ENCODE results near the gene UPK3BL2. TPM values are rescaled to one million over a fixed set of nuclear protein-coding genes. Genes with fewer than 3 reads are reported as not detected.
"Not testable (repeated sequence)": the region's sequence is repeated elsewhere in the genome, so short reads cannot be mapped to it uniquely, and the experiment has no call there.

The UPK3BL2 gene
- total and polyA plus RNA-seq, 4 donors = 0.33 to 12.8 (median 5.9) TPM

GRCh38 chr7:102510575-102510974 is 32.9 kb downstream of the UPK3BL2 start:
- not testable (repeated sequence) for H3K9me3 ChIP-seq (ENCODE audit: control insufficient read depth in 4 of 4, low read length in 3 of 4); H3K9ac ChIP-seq (ENCODE audit: low read depth in 1 of 2, low read length in 2 of 2); H3K27me3 ChIP-seq (ENCODE audit: control insufficient read depth in 4 of 4, insufficient read depth in 4 of 4, low read length in 3 of 4); H3K4me3 ChIP-seq (ENCODE audit: low read depth in 1 of 3, low read length in 3 of 3); H3K27ac ChIP-seq (ENCODE audit: low read depth in 1 of 2, low read length in 2 of 2); H3K4me1 ChIP-seq (ENCODE audit: control insufficient read depth in 4 of 4, insufficient read depth in 4 of 4, low read length in 3 of 4); H3K36me3 ChIP-seq (ENCODE audit: control insufficient read depth in 4 of 4, insufficient read depth in 3 of 4, low read depth in 1 of 4, low read length in 3 of 4); DNase-seq (ENCODE audit: low spot score)
- WGBS = 74% methylated on average over 4 of the region's 8 CpGs

- not testable (repeated sequence) for H3K27me3 ChIP-seq (ENCODE audit: control insufficient read depth in 4 of 4, insufficient read depth in 4 of 4, low read length in 3 of 4); H3K9ac ChIP-seq (ENCODE audit: low read depth in 1 of 2, low read length in 2 of 2); H3K36me3 ChIP-seq (ENCODE audit: control insufficient read depth in 4 of 4, insufficient read depth in 3 of 4, low read depth in 1 of 4, low read length in 3 of 4); H3K4me3 ChIP-seq (ENCODE audit: low read depth in 1 of 3, low read length in 3 of 3); H3K27ac ChIP-seq (ENCODE audit: low read depth in 1 of 2, low read length in 2 of 2); DNase-seq (ENCODE audit: low spot score); H3K9me3 ChIP-seq (ENCODE audit: control insufficient read depth in 4 of 4, low read length in 3 of 4); H3K4me1 ChIP-seq (ENCODE audit: control insufficient read depth in 4 of 4, insufficient read depth in 4 of 4, low read length in 3 of 4)
- 84% methylated on average over 2 of the region's 8 CpGs for WGBS
These were observed 35.9 kb downstream of the UPK3BL2 start for GRCh38 chr7:102507410-102508088.

GRCh38 chr7:102505298-102506185 is 38.0 kb downstream of the UPK3BL2 start:
- not testable (repeated sequence) for H3K4me1 ChIP-seq (ENCODE audit: control insufficient read depth in 4 of 4, insufficient read depth in 4 of 4, low read length in 3 of 4); H3K27me3 ChIP-seq (ENCODE audit: control insufficient read depth in 4 of 4, insufficient read depth in 4 of 4, low read length in 3 of 4); DNase-seq (ENCODE audit: low spot score); H3K27ac ChIP-seq (ENCODE audit: low read depth in 1 of 2, low read length in 2 of 2); H3K9me3 ChIP-seq (ENCODE audit: control insufficient read depth in 4 of 4, low read length in 3 of 4); H3K36me3 ChIP-seq (ENCODE audit: control insufficient read depth in 4 of 4, insufficient read depth in 3 of 4, low read depth in 1 of 4, low read length in 3 of 4); H3K4me3 ChIP-seq (ENCODE audit: low read depth in 1 of 3, low read length in 3 of 3); H3K9ac ChIP-seq (ENCODE audit: low read depth in 1 of 2, low read length in 2 of 2)
- WGBS = 88% methylated on average over 5 of the region's 24 CpGs

GRCh38 chr7:102503141-102503540 is 40.4 kb downstream of the UPK3BL2 start:
- not testable (repeated sequence) for H3K36me3 ChIP-seq (ENCODE audit: control insufficient read depth in 4 of 4, insufficient read depth in 3 of 4, low read depth in 1 of 4, low read length in 3 of 4); H3K9me3 ChIP-seq (ENCODE audit: control insufficient read depth in 4 of 4, low read length in 3 of 4); H3K27ac ChIP-seq (ENCODE audit: low read depth in 1 of 2, low read length in 2 of 2); DNase-seq (ENCODE audit: low spot score); H3K4me3 ChIP-seq (ENCODE audit: low read depth in 1 of 3, low read length in 3 of 3); H3K9ac ChIP-seq (ENCODE audit: low read depth in 1 of 2, low read length in 2 of 2); H3K27me3 ChIP-seq (ENCODE audit: control insufficient read depth in 4 of 4, insufficient read depth in 4 of 4, low read length in 3 of 4); H3K4me1 ChIP-seq (ENCODE audit: control insufficient read depth in 4 of 4, insufficient read depth in 4 of 4, low read length in 3 of 4)
- no CpG with 5 or more reads among the region's 12 CpGs for WGBS

GRCh38 chr7:102498321-102498720 is 45.2 kb downstream of the UPK3BL2 start:
- H3K27ac ChIP-seq (ENCODE audit: low read depth in 1 of 2, low read length in 2 of 2) = not testable (repeated sequence)
- WGBS = 94% methylated on average over 11 of the region's 16 CpGs

GRCh38 chr7:102497308-102497707 is 46.2 kb downstream of the UPK3BL2 start:
- H3K36me3 ChIP-seq (ENCODE audit: control insufficient read depth in 4 of 4, insufficient read depth in 3 of 4, low read depth in 1 of 4, low read length in 3 of 4); H3K27ac ChIP-seq (ENCODE audit: low read depth in 1 of 2, low read length in 2 of 2); H3K27me3 ChIP-seq (ENCODE audit: control insufficient read depth in 4 of 4, insufficient read depth in 4 of 4, low read length in 3 of 4); DNase-seq (ENCODE audit: low spot score); H3K4me3 ChIP-seq (ENCODE audit: low read depth in 1 of 3, low read length in 3 of 3); H3K9me3 ChIP-seq (ENCODE audit: control insufficient read depth in 4 of 4, low read length in 3 of 4); H3K9ac ChIP-seq (ENCODE audit: low read depth in 1 of 2, low read length in 2 of 2); H3K4me1 ChIP-seq (ENCODE audit: control insufficient read depth in 4 of 4, insufficient read depth in 4 of 4, low read length in 3 of 4): not testable (repeated sequence)
- WGBS = 63% methylated on average over 1 of the region's 5 CpGs

More at GRCh38 chr7:102498321-102498720, 45.2 kb downstream of the UPK3BL2 start:
- not testable (repeated sequence) for H3K4me3 ChIP-seq (ENCODE audit: low read depth in 1 of 3, low read length in 3 of 3); H3K27me3 ChIP-seq (ENCODE audit: control insufficient read depth in 4 of 4, insufficient read depth in 4 of 4, low read length in 3 of 4); H3K4me1 ChIP-seq (ENCODE audit: control insufficient read depth in 4 of 4, insufficient read depth in 4 of 4, low read length in 3 of 4); H3K9me3 ChIP-seq (ENCODE audit: control insufficient read depth in 4 of 4, low read length in 3 of 4); DNase-seq (ENCODE audit: low spot score); H3K36me3 ChIP-seq (ENCODE audit: control insufficient read depth in 4 of 4, insufficient read depth in 3 of 4, low read depth in 1 of 4, low read length in 3 of 4); H3K9ac ChIP-seq (ENCODE audit: low read depth in 1 of 2, low read length in 2 of 2)

- not testable (repeated sequence) for H3K9ac ChIP-seq (ENCODE audit: low read depth in 1 of 2, low read length in 2 of 2); H3K4me1 ChIP-seq (ENCODE audit: control insufficient read depth in 4 of 4, insufficient read depth in 4 of 4, low read length in 3 of 4); H3K9me3 ChIP-seq (ENCODE audit: control insufficient read depth in 4 of 4, low read length in 3 of 4); H3K36me3 ChIP-seq (ENCODE audit: control insufficient read depth in 4 of 4, insufficient read depth in 3 of 4, low read depth in 1 of 4, low read length in 3 of 4); H3K4me3 ChIP-seq (ENCODE audit: low read depth in 1 of 3, low read length in 3 of 3); H3K27me3 ChIP-seq (ENCODE audit: control insufficient read depth in 4 of 4, insufficient read depth in 4 of 4, low read length in 3 of 4); H3K27ac ChIP-seq (ENCODE audit: low read depth in 1 of 2, low read length in 2 of 2)
- WGBS = 87% methylated on average over 3 of the region's 10 CpGs
- peak; percentile 33 for DNase-seq (ENCODE audit: low spot score)
These were observed 46.6 kb downstream of the UPK3BL2 start for GRCh38 chr7:102496861-102497260.

- WGBS = no CpG with 5 or more reads among the region's 67 CpGs
These were observed 48.9 kb downstream of the UPK3BL2 start for GRCh38 chr7:102494473-102495149.

More at GRCh38 chr7:102494473-102495149, 48.9 kb downstream of the UPK3BL2 start:
- not testable (repeated sequence) for H3K27ac ChIP-seq (ENCODE audit: low read depth in 1 of 2, low read length in 2 of 2); H3K4me3 ChIP-seq (ENCODE audit: low read depth in 1 of 3, low read length in 3 of 3); H3K4me1 ChIP-seq (ENCODE audit: control insufficient read depth in 4 of 4, insufficient read depth in 4 of 4, low read length in 3 of 4); H3K36me3 ChIP-seq (ENCODE audit: control insufficient read depth in 4 of 4, insufficient read depth in 3 of 4, low read depth in 1 of 4, low read length in 3 of 4); H3K27me3 ChIP-seq (ENCODE audit: control insufficient read depth in 4 of 4, insufficient read depth in 4 of 4, low read length in 3 of 4); DNase-seq (ENCODE audit: low spot score); H3K9ac ChIP-seq (ENCODE audit: low read depth in 1 of 2, low read length in 2 of 2); H3K9me3 ChIP-seq (ENCODE audit: control insufficient read depth in 4 of 4, low read length in 3 of 4)

All from liver (tissue), 9 donors.